GM10248 (cell line): ENCODE measurements around the gene PPP1R10.

Source experiments
- CTCF ChIA-PET: fragments of 300-600 bp; sonication (Branson Sonifier 250); formaldehyde crosslinking; extraction: SDS; loops from one replicate; lab custom pipeline; 2021; ENCODE audit warnings: antibody characterized with exemption; lab: Yijun Ruan, JAX
- POLR2A ChIA-PET: fragments of 350-650 bp; sonication (Branson Sonifier 250); formaldehyde crosslinking; extraction: SDS; loops from one replicate; lab custom pipeline; 2020; ENCODE audit warnings: antibody characterized with exemption; lab: Yijun Ruan, JAX
- DNase-seq: peaks from one replicate; pipeline ENCODE4 v3.0.0; 2012; ENCODE audit errors: extremely low spot score
- CTCF ChIP-seq: IDR thresholded peaks from 2 replicates; pipeline ENCODE4 v1.5.1; 2012; ENCODE audit warnings: mild to moderate bottlenecking, low read depth; ENCODE audit errors: extremely low read depth, missing control alignments, control extremely low read depth

PPP1R10 gene

GRCh38 chr6:30601815-30602641, 15.0 kb downstream of the PPP1R10 start:
- ChIA-PET POLR2A (interaction anchor here (1.3 to 5.9 kb wide), 2 partner anchors 8 to 12 kb away, joined by 3 to 72 read pairs; no protein-coding TSS in a partner anchor), CTCF (interaction anchor here (1.6 to 8.5 kb wide), 5 partner anchors 8 to 121 kb away, joined by 4 to 93 read pairs (median 50); no protein-coding TSS in a partner anchor)
- TF ChIP-seq CTCF, result no peak
- no peak for DNase-seq

DNA sequence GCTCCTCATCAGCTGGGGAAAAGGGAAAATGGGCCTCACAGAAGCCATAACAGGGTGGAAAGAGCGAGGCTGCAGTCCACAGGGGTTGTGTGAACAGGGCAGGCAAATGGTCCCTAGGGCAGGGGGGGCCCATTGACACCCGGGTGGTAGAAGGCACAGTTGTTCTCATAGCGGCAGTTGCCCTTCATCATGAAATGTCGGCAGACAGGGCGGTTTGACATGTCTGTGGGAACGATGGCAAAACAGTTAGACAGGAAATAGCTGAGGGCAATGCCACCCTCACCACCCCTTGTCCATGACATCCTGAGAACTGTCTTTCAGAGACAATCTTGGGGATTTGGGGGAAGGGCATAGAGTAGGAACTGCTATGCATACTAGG, 15.6 kb downstream of the PPP1R10 start:
- no peak for TF ChIP-seq CTCF
- POLR2A ChIA-PET, result interaction anchor here (1.3 to 5.9 kb wide), 2 partner anchors 9 to 13 kb away, joined by 3 to 72 read pairs; no protein-coding TSS in a partner anchor
- CTCF ChIA-PET, result interaction anchor here (1.6 to 8.5 kb wide), 6 partner anchors 9 to 129 kb away, joined by 4 to 93 read pairs (median 48); no protein-coding TSS in a partner anchor
- DNase-seq, result no peak

GRCh38 chr6:30600451-30600961, 16.5 kb downstream of the PPP1R10 start:
- no peak for TF ChIP-seq CTCF
- ChIA-PET CTCF (interaction anchor here (1.6 to 8.5 kb wide), 6 partner anchors 10 to 130 kb away, joined by 4 to 93 read pairs (median 48); no protein-coding TSS in a partner anchor), POLR2A (interaction anchor here (1.0 to 5.9 kb wide), 3 partner anchors 10 to 46 kb away, joined by 3 to 72 read pairs (median 3); no protein-coding TSS in a partner anchor)
- DNase-seq, result no peak

GRCh38 chr6:30599625-30600324, 17.3 kb downstream of the PPP1R10 start:
- ChIA-PET CTCF (interaction anchor here (1.0 to 8.5 kb wide), 6 partner anchors 9 to 131 kb away, joined by 3 to 93 read pairs (median 48); no protein-coding TSS in a partner anchor), POLR2A (interaction anchor here (1.0 to 5.9 kb wide), 2 partner anchors 14 to 46 kb away, joined by 3 to 72 read pairs; no protein-coding TSS in a partner anchor)
- no peak for TF ChIP-seq CTCF
- no peak for DNase-seq

DNA sequence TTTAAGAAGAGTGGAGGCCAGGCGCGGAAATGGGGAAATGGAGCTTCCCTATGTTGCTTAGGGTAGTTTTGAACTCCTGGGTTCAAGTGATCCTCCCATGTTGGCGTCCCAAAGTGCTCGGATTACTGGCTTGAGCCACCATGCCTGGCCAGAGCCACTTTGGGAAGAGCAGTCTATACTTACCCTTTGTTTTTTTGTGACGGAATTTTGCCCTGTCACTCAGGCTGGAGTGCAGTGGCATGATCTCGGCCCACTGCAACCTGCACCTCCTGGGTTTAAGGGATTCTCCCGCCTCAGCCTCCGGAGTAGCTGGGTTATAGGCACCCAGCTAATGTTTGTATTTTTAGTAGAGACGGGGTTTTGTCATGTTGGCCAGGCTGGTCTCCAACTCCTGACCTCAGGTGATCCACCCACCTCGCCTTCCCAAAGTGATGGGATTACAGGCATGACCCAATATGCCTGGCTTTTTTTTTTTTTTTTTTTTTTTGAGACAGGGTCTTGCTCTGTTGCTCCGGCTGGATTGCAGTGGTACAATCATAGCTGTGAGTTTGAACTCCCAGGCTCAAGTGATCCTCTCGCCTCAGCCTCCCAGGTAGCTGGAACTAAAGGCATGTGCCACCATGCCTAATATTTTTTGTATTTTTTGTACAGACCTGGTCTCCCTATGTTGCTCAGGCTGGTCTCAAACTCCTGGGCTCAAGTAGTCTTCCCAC, 18.0 kb downstream of the PPP1R10 start:
- ChIA-PET POLR2A (interaction anchor here (0.7 to 5.9 kb wide), 2 partner anchors 15 to 118 kb away, joined by 3 to 72 read pairs; partner anchors contain the start of gene MDC1), CTCF (interaction anchor here (1.0 to 8.5 kb wide), 9 partner anchors 8 to 118 kb away, joined by 3 to 93 read pairs (median 46); no protein-coding TSS in a partner anchor)
- DNase-seq, result no peak
- no peak for TF ChIP-seq CTCF
